Kidney (tissue), 14 donors: ENCODE data around the gene GNG4. TPM values are rescaled to one million over a fixed set of nuclear protein-coding genes. Genes with fewer than 3 reads are reported as not detected.

Experiments
- DNase-seq, 5 donors: peaks; one replicate each; pipeline ENCODE4 v3.0.0-alpha.2; 2013 to 2020
- FAIRE-seq: peaks from 2 replicates; lab custom pipeline; 2012; peaks lifted over from hg19 to GRCh38; lab: Jason Lieb, UNC
- H3K27ac ChIP-seq, 2 donors: one replicate each; pipeline ENCODE4 v1.7.0; 2013; ENCODE audit warnings: low read depth in 2 of 2, low read length in 2 of 2, inconsistent platforms in 1 of 2
- H3K27me3 ChIP-seq: one replicate; pipeline ENCODE4 v1.7.1; 2013; ENCODE audit warnings: low read length, inconsistent platforms; ENCODE audit not compliant: control insufficient read depth, insufficient read depth
- H3K36me3 ChIP-seq, 3 donors: one replicate each; pipeline versions ENCODE4 v1.7.0 to v1.7.1; 2013; ENCODE audit warnings: low read length in 3 of 3, control low read depth in 1 of 3, inconsistent platforms in 1 of 3; ENCODE audit not compliant: insufficient read depth in 3 of 3, control insufficient read depth in 2 of 3
- H3K4me1 ChIP-seq, 3 donors: one replicate each; pipeline versions ENCODE4 v1.7.0 to v1.7.1; 2013; ENCODE audit warnings: low read length in 3 of 3, inconsistent platforms in 1 of 3, low read depth in 1 of 3; ENCODE audit not compliant: control insufficient read depth in 2 of 3, insufficient read depth in 2 of 3
- H3K4me3 ChIP-seq, 3 donors: one replicate each; pipeline versions ENCODE4 v1.7.0 to v1.8.1; 2013; ENCODE audit warnings: low read length in 3 of 3, control low read depth in 1 of 3, inconsistent platforms in 1 of 3
- H3K9ac ChIP-seq, 3 donors: one replicate each; pipeline versions ENCODE4 v1.7.0 to v1.7.1; 2013; ENCODE audit warnings: low read length in 3 of 3, control low read depth in 1 of 3, inconsistent platforms in 1 of 3
- H3K9me3 ChIP-seq, 3 donors: one replicate each; pipeline versions ENCODE4 v1.7.0 to v1.7.1; 2013; ENCODE audit warnings: low read length in 3 of 3, control low read depth in 1 of 3, inconsistent platforms in 1 of 3; ENCODE audit not compliant: control insufficient read depth in 2 of 3, insufficient read depth in 1 of 3
- intact Hi-C: fragments of 100-400 bp; cut with DNase I; formaldehyde crosslinking; loops from one replicate; pipeline ENCODE4 v1.11.1; 2022
- polyA plus RNA-seq: library from polyadenylated mRNA; stranded (reverse); fragments of 350-450 nt; fragmentation: Illumina TruSeq; extraction: RNeasy Lipid Tissue Mini Kit (QIAGEN cat#74804); gene quantifications from one replicate; pipeline ENCODE4 v1.2.3, GENCODE V29; 2014; ENCODE audit warnings: low read depth, low replicate concordance; ENCODE audit not compliant: insufficient read depth
- total RNA-seq: library from RNA; stranded (reverse); fragmentation: NEBNext Ultra II Directional; extraction: Animal tissue kit (Norgen Biotek cat#: 25700); gene quantifications from one replicate; pipeline ENCODE4 v1.2.1, GENCODE V29; 2021
- TF ChIP-seq, protein P1 (sequence below): IDR thresholded peaks from 3 replicates; pipeline ENCODE4 v1.5.1; 2012; ENCODE audit warnings: mild to moderate bottlenecking, moderate library complexity, borderline replicate concordance; ENCODE audit not compliant: insufficient read depth; ENCODE audit errors: extremely low read depth
- donor health status: control.
- donor health status: control.
- donor health status: control.
- donor health status: control.
- donor health status: control.
- donor health status: DM: yes; HTN: yes; CAD: no.
- donor health status: Normal renal cell carcinoma (clear cell type).

Gene GNG4
- total and polyA plus RNA-seq, 2 donors from 2014 or later = 4.5 TPM; not detected in 1

DNA sequence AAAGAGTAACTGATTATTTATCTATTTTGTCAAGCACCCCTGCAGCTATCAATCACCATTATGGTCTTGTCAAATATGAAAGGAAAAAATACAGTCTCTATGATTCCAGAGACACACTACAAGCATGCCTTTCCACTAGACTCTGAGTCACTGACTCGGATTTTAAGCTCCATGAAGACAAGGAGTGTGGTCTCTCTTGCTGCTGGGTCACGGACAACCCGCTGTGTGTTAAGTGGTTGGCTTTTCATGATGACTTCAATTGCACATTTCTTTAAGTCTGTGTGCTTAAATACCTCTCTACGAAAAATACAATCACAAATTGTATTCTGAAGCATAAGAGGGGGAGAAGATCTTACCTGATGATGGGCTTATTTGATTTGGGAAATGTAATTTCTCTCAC, 14.0 kb upstream of the GNG4 start:
- TF ChIP-seq, protein P1, sequence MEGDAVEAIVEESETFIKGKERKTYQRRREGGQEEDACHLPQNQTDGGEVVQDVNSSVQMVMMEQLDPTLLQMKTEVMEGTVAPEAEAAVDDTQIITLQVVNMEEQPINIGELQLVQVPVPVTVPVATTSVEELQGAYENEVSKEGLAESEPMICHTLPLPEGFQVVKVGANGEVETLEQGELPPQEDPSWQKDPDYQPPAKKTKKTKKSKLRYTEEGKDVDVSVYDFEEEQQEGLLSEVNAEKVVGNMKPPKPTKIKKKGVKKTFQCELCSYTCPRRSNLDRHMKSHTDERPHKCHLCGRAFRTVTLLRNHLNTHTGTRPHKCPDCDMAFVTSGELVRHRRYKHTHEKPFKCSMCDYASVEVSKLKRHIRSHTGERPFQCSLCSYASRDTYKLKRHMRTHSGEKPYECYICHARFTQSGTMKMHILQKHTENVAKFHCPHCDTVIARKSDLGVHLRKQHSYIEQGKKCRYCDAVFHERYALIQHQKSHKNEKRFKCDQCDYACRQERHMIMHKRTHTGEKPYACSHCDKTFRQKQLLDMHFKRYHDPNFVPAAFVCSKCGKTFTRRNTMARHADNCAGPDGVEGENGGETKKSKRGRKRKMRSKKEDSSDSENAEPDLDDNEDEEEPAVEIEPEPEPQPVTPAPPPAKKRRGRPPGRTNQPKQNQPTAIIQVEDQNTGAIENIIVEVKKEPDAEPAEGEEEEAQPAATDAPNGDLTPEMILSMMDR = no peak
- H3K27ac ChIP-seq = no peak overlapping the region
- H3K36me3 ChIP-seq = peaks cover 0 to 6% (median 4%) of the 10 kb centered on the region in 3 donors
- H3K9ac ChIP-seq = no peak overlapping the region
- DNase-seq (no peak), FAIRE-seq (no peak)
- intact Hi-C loops = no loop called here
- no peaks in the 10 kb centered on the region for H3K4me1 ChIP-seq
- no peak overlapping the region for H3K4me3 ChIP-seq
- H3K27me3 ChIP-seq = no peaks in the 10 kb centered on the region
- no peaks in the 10 kb centered on the region for H3K9me3 ChIP-seq

DNA sequence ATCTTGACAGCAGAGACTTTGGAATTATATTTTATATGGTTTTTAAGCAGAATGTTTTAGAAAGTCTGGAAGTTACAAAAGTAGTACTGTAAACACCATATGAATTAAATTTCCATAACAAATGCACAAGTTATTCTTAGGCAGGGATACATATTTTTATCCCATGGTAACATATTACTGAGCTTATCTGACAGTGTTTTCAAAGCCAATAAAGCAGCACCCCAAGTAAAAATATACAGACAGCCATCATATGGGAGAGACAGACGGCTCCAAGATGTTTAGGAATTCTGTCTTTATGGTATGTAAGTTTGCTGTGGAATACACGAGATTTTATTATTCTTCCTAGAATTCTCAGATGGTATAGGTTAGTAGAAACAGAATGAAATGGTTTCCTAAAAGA, 12.0 kb upstream of the GNG4 start:
- DNase-seq (no peak), FAIRE-seq (no peak)
- H3K27me3 ChIP-seq = no peaks in the 10 kb centered on the region
- no peaks in the 10 kb centered on the region for H3K4me1 ChIP-seq
- peaks cover 0 to 6% (median 4%) of the 10 kb centered on the region in 3 donors for H3K36me3 ChIP-seq
- H3K4me3 ChIP-seq = no peak overlapping the region
- H3K9me3 ChIP-seq = no peaks in the 10 kb centered on the region
- no peak overlapping the region for H3K9ac ChIP-seq
- intact Hi-C loops = no loop called here
- H3K27ac ChIP-seq = no peak overlapping the region
- TF ChIP-seq, protein P1 = no peak

DNA sequence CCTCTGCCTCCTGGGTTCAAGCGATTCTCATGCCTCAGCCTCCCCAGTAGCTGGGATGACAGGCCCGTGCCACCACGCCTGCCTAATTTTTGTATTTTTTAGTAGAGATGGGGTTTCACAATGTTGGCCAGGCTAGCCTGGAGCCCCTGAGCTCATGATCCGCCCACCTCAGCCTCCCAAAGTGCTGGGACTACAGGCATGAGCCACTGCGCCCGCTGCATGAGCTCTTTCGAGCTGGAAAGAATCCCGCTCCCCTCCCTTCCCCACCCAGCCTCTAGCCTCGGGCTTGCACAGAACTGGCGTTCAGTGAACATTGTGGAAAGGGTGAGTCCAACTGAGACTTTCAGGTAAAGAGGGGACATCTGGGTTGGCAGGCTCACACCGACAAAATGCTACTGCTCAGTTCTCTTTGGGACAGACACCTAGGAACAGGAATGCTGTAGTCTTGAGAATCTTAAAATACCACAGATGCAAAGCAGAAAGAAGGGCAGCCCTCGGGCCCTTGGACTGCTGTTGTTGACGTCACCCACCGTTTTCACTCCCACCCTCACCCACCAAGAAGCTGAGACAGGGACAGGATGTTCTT, 9.7 kb upstream of the GNG4 start:
- no peak overlapping the region for H3K27ac ChIP-seq

More for the DNA sequence above, 9.7 kb upstream of the GNG4 start:
- TF ChIP-seq, protein P1 = no peak
- DNase-seq (no peak), FAIRE-seq (no peak)
- Histone ChIP-seq H3K9ac (no peak overlapping the region), H3K9me3 (no peaks in the 10 kb centered on the region), H3K4me3 (no peak overlapping the region), H3K36me3 (peaks cover 0 to 6% (median 4%) of the 10 kb centered on the region in 3 donors), H3K4me1 (no peaks in the 10 kb centered on the region), H3K27me3 (no peaks in the 10 kb centered on the region)
- intact Hi-C loops = no loop called here
